Activated CD4-positive, alpha-beta T cell treated with anti-CD3 and anti-CD28 coated beads, Interleukin-2, Interleukin-6, amounts not matched to agents 100 ng/mL and 50 ng/mL, durations not matched to agents 16 hours and 8 hours (primary cell): Measurements from ENCODE around the gene ST3GAL4.

ENCODE experiments used
- DNase-seq: peaks from one replicate; pipeline ENCODE4 v3.0.0-alpha.2; 2020

The ST3GAL4 gene

DNA sequence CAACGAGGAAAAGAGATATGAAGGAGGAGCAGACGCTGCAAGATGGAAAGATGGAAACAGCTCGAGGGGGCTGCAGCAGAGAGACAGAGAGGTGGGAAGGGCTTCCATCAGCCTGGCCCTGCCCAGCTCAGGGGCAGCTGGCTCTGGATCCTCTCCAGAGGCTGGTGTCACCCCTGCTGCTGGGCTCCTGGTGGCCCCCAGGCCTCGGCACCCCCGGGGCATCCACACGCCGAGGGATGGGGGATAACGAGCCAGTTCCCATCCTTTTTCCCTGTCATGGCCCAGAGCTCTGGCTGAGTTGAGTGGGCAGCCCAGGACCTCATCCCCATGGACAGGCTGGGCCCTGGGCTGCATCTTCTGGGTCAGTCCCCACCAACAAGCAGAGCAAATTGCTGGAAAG lies 102.3 kb downstream of the ST3GAL4 start:
- DNase-seq: no peak

DNA sequence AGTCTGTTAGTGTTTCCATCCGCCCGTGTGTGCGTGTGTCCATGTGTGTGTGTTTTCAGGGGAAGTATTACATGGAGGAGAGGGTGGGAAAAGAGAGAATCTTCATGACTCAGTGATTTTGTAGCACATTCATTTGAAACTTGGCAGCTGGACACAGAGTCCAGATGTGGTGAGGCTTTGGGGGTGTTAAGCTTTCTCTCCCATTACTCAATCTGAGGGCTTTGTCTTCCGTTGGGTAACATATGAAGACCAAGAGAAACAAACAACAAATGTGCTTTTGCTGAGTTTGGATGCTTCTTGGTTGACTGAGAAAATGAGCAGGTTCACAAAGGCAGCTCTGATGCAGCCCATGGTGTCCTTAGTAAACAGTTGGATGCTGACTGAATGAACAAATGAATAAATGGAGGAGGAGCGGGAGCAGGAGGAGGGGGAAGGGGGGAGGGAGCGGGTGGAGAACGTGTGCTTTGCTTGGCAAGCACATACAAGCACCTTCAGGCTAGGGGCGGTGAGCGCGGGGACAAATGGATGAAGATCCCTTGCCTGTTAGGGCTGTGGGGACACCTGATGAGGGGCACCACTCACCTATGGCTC lies 104.3 kb downstream of the ST3GAL4 start:
- DNase-seq: no peak

DNA sequence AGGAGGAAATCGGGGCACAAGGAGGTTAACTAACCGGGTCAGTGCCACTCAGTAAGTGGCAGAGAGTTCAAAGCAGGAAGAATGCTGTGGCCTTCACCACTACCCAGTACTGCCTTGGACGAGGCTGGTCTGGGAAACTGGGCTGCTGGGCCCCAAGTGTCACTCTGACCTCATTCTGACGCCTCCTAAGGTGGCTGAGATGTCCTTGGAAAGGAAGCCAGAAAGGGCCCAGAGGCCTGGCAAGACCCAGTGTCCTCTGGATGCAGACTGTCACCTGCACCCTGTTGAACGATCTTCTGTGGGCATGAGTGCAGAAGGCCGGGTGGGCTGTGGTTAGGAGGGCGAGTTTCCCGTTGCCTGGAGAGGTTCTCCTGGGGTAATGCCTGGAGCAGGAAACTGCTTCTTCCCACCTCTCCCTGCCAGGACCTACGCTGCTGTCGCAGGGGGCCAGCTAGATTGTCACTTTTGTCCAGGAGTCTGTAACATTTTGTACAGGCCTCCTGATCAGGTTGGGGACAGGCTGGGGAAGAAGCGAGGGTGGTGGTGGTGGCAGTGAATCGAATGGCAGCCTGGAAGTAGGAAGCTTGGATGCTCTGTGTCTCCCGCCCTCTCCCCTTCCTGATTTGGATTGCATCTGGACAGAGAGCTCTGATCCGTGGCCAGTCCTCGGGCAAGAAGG lies 105.1 kb downstream of the ST3GAL4 start:
- DNase-seq: no peak

DNA sequence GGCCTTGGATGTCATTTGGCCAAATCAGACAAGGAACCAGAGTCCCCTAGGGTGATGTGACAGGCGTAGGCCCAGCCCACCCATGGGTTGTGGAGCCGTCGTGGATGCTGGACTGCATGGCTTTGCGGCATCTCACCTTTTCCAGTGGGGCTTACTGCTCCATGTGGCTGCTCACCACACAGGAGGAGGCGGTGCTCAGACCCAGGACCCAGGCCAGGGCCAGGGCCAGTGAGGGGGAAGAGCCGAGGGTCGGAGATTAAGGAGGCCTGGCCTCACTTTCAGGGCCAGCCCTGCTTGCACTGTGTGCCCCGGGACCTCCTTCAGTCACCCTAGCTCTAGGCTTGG lies 105.6 kb downstream of the ST3GAL4 start:
- DNase-seq: no peak

DNA sequence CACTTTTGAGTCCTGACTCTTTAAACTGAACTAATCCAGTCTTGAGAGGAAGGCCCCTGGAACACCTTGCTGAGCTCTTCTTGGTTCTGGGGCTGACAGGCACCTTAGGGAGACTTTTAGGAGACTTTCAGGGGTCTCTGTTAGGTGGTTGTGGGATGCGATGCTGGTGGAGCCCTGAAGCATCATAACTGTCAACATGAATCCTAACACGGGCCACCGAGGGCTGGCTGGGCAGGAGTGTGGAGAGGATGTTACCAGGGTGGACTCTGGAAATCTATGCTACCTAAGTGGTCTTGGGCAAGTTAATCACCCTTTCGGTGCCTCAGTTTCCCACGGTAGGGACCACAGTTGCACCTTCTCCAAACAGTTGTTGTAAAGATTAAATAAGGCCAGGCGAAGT lies 106.5 kb downstream of the ST3GAL4 start:
- DNase-seq: no peak

DNA sequence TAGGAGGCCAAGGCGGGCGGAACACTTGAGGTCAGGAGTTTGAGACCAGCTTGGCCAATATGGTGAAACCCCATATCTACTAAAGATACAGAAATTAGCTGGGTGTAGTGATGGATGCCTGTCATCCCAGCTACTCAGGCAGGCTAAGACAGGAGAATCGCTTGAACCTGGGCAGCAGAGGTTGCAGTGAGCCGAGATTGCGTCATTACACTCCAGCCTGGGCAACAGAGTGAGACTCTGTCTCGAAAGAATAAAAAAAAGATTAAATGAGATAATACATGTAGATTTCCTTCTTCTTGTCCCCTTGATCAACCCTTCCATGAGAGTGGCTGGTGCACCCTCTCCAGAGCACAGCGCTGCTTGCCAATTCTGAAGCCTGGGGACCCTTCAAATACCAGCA lies 106.9 kb downstream of the ST3GAL4 start:
- no peak for DNase-seq
